GM10248 (cell line): ENCODE measurements around the gene CAMKK1.

Experiments used
- CTCF ChIA-PET: fragments of 300-600 bp; sonication (Branson Sonifier 250); formaldehyde crosslinking; extraction: SDS; loops from one replicate; lab custom pipeline; 2021; ENCODE audit warnings: antibody characterized with exemption; lab: Yijun Ruan, JAX
- POLR2A ChIA-PET: fragments of 350-650 bp; sonication (Branson Sonifier 250); formaldehyde crosslinking; extraction: SDS; loops from one replicate; lab custom pipeline; 2020; ENCODE audit warnings: antibody characterized with exemption; lab: Yijun Ruan, JAX
- DNase-seq: peaks from one replicate; pipeline ENCODE4 v3.0.0; 2012; ENCODE audit errors: extremely low spot score
- CTCF ChIP-seq: IDR thresholded peaks from 2 replicates; pipeline ENCODE4 v1.5.1; 2012; ENCODE audit warnings: mild to moderate bottlenecking, low read depth; ENCODE audit errors: extremely low read depth, missing control alignments, control extremely low read depth

Gene CAMKK1

GRCh38 chr17:3879591-3880417 lies 13.0 kb downstream of the CAMKK1 start:
- ChIA-PET CTCF (interaction anchor here (1.0 to 2.5 kb wide), 5 partner anchors 14 to 34 kb away, joined by 3 to 12 read pairs (median 3); partner anchors contain the start of gene CAMKK1), POLR2A (no interaction called here)
- TF ChIP-seq CTCF = no peak
- DNase-seq = no peak

DNA sequence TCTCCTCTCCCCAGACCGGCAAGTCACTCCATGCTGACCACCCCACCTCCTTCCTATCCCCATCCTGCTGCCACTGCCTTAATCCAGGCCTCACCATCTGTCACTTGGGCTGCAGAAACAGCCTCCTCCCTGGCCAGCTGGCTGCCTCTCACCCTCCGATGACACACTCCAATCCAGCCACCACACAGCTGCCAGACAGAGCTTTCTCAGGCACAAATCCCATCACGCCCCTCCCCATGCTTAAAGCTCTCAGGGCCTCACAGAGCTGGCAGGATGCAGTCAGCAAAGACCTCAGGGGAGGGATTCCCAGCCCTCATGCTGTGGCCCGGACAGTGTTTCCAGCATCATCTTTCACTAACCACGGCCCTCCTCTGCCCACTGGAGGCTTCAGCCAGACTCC lies 13.7 kb downstream of the CAMKK1 start:
- no peak for DNase-seq
- TF ChIP-seq CTCF = no peak
- POLR2A ChIA-PET = no interaction called here
- CTCF ChIA-PET = interaction anchor here (0.8 to 2.5 kb wide), 7 partner anchors 10 to 35 kb away, joined by 3 to 12 read pairs (median 3); partner anchors contain the start of gene CAMKK1

- DNase-seq = no peak
- ChIA-PET POLR2A (no interaction called here), CTCF (interaction anchor here (0.9 kb wide), 1 partner anchor 205 kb away, joined by 3 read pairs; no protein-coding TSS in a partner anchor)
- no peak for TF ChIP-seq CTCF
These were observed 15.6 kb downstream of the CAMKK1 start for GRCh38 chr17:3877220-3877619.

DNA sequence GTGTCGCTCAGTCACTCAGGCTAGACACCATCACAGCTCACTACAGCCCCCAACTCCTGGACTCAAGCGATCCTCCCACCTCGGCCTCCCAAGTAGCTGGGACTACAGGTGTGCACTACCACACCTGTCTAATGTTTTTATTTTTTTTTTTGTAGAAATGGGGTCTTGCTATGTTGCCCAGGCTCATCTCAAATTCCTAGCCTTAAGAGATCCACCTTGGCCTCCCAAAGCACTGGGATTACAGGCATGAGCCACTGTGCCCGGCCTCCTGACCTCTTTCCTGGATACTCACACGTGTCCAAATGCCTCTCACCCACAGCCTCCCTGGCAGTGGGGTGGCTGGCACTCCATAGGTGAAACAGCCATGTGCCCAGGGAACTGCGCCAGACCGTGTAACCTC lies 17.5 kb downstream of the CAMKK1 start:
- POLR2A ChIA-PET = no interaction called here
- no peak for TF ChIP-seq CTCF
- CTCF ChIA-PET = interaction anchor here (1.5 kb wide), 1 partner anchor 39 kb away, joined by 3 read pairs; no protein-coding TSS in a partner anchor
- DNase-seq = no peak

GRCh38 chr17:3873862-3874261 lies 19.0 kb downstream of the CAMKK1 start:
- POLR2A ChIA-PET = no interaction called here
- no peak for DNase-seq
- CTCF ChIA-PET = no interaction called here
- no peak for TF ChIP-seq CTCF

- ChIA-PET POLR2A (no interaction called here), CTCF (no interaction called here)
- no peak for TF ChIP-seq CTCF
- DNase-seq = peak; percentile 53
These were observed 22.0 kb downstream of the CAMKK1 start for GRCh38 chr17:3870871-3871306.
